B cell (primary cell): ENCODE data around the gene SSBP3.

Source experiments
- CTCF ChIP-seq: fragments of 200-600 bp; IDR thresholded peaks from one replicate; pipeline ENCODE4 v1.8.0; 2022; ENCODE audit warnings: antibody characterized with exemption, mild to moderate bottlenecking
- EZH2 ChIP-seq: IDR thresholded peaks from 2 replicates; pipeline ENCODE4 v1.6.1; 2012; ENCODE audit warnings: borderline replicate concordance, low read depth, mild to moderate bottlenecking, moderate library complexity, low read length; ENCODE audit not compliant: insufficient read depth, poor library complexity, severe bottlenecking

DNA sequence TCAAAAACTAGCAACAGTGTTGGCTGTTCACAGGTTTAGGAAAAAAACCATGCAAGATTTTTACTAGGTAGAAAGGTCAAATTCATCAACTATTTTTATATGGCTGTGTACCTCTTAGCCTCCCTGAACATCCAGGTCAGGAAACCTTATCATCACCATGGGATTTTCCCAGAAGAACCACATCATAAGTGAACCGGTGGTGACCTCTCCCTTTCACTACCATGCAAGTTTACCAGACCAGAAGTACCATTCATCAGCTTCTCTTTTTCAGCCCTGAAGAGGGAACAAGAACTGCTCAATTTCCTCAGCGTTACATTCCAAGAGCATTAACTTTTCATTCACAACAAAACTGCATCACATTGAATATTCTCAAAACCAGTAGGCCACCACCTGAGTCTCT, 5.9 kb downstream of the SSBP3 start:
- TF ChIP-seq CTCF (no peak), EZH2 (no peak)
